HG02938 (cell line): Measurements from ENCODE around the gene VEGFB.

ENCODE experiments used
- ATAC-seq: cut with Tn5 transposase; IDR thresholded peaks from one replicate; pipeline ENCODE4 v1.9.1; 2021; ENCODE audit warnings: mild to moderate bottlenecking, moderate library complexity; ENCODE audit not compliant: unreplicated experiment

The VEGFB gene

GRCh38 chr11:64210301-64211020 is 23.9 kb upstream of the VEGFB start:
- ATAC-seq: no peak

DNA sequence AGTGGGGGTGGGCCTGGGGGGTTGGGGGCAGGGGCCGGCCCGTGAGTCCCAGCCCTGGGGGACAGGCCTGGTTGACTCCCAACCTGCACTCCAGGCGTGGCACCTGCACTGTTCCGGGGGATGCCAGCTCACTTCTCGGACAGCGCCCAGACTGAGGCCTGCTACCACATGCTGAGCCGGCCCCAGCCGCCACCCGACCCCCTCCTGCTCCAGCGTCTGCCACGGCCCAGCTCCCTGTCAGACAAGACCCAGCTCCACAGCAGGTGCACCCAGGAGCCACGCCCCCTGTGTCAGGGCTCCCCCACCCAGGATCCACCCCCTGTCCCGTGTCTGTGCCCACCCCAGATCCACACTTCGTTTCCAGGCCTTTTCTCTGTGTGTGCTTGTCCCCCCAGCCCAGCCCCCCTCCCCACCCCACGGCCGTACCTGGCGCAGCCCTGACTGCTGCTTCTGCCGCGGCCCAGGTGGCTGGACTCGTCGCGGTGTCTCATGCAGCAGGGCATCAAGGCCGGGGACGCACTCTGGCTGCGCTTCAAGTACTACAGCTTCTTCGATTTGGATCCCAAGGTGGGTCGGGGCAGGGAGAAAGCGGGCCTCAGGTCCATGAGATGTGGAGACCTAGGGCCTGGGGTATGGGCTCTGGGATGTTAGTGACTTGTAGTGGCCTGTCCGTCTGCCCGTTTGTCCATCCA is 23.1 kb upstream of the VEGFB start:
- no peak for ATAC-seq

- no peak for ATAC-seq
Observed at GRCh38 chr11:64216879-64217278, 17.5 kb upstream of the VEGFB start.

GRCh38 chr11:64218628-64219353 is 15.6 kb upstream of the VEGFB start:
- ATAC-seq: no peak

GRCh38 chr11:64219354-64219684 is 15.1 kb upstream of the VEGFB start:
- ATAC-seq: no peak

DNA sequence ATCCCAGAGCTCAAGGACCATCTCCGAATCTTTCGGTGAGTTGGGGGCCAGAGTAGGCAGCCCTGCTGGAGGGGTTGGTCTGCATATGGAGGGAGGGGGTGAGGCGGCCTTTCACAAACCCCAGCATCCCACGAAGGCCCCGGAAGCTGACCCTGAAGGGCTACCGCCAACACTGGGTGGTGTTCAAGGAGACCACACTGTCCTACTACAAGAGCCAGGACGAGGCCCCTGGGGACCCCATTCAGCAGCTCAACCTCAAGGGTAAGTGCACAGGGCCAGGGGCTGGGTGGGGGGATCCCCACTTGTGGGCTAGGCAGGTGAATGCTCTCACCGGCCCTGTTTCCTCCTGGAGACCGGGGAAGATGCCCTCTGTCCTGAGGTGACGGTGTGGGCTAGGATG is 14.6 kb upstream of the VEGFB start:
- ATAC-seq: no peak

GRCh38 chr11:64220271-64220670 is 14.1 kb upstream of the VEGFB start:
- ATAC-seq: no peak

DNA sequence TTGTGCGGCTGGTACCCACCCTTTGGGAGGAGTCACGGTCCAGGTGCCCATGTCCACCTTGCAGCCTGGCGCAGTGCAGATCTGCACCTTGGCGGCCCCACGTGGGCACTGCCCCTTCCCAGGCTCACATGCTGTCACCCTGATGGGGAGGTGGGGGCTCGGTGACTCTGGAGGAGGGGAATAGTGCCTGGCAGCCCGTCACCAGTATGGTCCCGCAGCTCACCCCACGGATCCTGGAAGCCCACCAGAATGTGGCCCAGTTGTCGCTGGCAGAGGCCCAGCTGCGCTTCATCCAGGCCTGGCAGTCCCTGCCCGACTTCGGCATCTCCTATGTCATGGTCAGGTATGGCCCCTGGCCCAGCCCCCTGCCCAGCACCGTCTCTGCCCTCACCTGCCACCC is 13.6 kb upstream of the VEGFB start:
- no peak for ATAC-seq

DNA sequence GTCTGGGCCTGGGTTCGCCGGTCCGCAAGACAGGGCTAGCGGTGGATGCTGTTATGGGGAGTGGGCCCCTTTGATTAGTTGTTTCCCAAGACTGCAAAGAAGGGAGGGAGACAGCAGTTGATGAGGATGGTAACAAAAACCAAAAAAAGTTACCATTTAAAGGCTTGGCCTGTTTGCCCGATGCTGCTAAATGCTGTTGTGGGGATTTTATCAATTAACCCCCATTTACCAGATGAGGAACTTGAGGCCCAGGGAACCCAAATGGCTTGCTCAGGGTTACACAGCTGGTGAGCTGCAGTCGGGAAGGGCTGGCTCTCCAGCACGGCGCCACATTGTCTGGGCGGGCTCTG is 11.8 kb upstream of the VEGFB start:
- no peak for ATAC-seq

DNA sequence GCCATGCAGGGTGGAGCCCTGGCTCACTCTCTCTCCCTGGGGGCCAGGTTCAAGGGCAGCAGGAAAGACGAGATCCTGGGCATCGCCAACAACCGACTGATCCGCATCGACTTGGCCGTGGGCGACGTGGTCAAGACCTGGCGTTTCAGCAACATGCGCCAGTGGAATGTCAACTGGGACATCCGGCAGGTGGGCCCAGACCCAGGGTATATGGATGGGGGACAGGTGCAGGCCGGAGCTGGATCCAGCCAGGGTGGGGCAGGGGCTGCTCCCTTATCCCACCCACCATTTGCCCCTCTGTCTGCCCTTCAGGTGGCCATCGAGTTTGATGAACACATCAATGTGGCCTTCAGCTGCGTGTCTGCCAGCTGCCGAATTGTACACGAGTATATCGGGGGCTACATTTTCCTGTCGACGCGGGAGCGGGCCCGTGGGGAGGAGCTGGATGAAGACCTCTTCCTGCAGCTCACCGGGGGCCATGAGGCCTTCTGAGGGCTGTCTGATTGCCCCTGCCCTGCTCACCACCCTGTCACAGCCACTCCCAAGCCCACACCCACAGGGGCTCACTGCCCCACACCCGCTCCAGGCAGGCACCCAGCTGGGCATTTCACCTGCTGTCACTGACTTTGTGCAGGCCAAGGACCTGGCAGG is 11.3 kb upstream of the VEGFB start:
- ATAC-seq: no peak

DNA sequence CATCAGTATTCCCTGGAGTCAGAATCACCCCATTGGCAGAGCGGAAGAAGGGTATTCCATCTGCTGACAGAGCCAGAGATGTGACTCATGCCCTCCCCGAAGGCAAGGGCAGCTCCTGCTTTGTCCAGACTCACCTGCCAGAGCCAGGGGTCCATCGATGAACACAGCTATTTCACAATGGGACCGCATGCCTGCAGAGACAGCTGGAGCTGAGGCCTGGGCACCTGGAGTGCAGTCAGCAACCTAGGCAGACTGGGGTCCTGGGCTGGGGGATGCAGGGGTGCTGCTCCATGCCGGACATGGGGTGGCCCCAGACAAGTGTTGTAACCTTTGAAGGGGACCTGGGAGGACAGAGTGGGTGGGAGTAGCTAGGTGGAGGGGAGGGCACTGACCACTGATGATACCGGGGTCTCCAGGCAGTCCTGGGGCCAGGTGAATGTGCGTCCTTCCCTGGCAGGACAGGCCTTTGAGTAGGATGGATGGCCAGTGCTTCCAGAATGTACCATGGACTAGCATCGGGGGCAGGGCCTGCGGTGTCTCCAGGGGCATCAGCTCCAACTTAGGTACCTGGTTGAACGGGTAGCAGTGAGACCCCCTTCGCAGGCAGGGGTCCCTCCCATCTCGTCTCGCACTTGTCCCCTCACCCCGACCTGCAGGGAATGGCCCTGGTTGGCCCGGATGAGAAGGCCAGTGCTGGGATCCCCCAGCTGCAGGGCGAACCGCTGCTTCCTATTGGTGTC is 10.1 kb upstream of the VEGFB start:
- ATAC-seq: no peak

DNA sequence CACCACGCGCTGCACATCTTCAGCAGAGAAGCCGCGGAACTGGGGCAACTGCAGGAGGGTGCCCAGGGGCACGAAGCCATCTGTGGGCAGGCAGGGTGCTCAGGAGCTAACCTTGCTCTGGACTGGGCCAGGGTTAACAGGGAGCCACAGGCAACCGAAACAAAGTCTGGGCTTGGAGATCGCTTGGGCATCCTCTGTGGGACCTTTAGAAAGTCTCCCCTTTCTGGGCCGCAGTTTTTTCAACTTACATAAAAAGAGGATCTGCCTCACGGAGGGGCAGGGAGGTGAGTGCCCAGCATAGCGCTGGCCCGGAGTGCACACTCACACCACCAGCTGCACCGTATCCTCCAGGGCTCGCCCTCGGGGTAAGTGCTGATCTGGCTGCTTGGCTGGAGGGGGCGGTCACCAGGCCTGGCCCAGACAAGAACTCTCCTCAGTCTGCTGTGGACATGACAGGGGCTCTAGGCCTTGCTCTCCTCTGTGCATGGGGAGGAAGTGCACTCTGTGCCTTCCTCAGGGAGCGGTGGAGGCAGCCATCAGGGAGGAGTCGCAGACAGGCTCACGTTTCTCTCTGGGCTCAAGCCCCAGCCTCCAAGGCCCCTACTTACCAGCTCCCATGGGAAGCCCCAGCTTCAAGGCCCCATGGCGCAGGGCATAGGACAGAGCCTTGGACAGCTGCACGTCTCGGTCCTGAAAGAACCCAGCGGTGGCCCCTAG is 9.3 kb upstream of the VEGFB start:
- ATAC-seq: no peak

- ATAC-seq: no peak
Observed at GRCh38 chr11:64225608-64226506, 8.5 kb upstream of the VEGFB start, which contains the start of the genes NUDT22 and TRPT1. Gene NUDT22, plus strand, starts transcription at chr11:64226274. Its CDS starts 379 bp downstream, at chr11:64226653. Gene TRPT1, minus strand, starts transcription at chr11:64226186. Its CDS starts 326 bp downstream, at chr11:64225860.

GRCh38 chr11:64226507-64227051 is 7.8 kb upstream of the VEGFB start:
- no peak for ATAC-seq

DNA sequence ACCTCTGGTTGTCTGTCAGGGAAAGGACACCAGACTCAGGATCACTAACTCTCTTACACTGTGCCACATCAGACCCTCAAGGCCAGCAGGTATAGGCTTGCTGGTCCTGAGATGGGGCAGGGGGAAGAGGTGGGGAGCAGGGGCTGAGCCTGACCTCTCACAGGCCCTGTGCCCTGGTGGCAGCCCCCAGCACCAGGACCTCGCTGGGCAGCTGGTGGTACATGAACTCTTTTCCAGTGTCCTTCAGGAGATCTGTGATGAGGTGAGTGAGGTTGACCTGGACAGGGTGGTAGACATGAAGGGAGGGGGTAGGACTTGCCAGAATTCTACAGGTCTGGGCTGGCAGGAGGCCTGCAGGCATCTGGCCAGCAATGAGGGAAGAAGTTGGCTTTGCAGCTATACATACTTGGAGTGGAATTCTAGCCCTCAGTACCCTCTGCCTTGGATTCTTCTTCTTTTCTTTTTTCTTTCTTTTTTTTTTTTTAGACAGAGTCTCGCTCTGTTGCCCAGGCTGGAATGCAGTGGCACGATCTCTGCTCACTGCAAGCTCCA is 6.9 kb upstream of the VEGFB start:
- no peak for ATAC-seq

GRCh38 chr11:64229090-64229743 is 5.2 kb upstream of the VEGFB start:
- ATAC-seq: no peak

GRCh38 chr11:64229744-64230170 is 4.6 kb upstream of the VEGFB start:
- no peak for ATAC-seq
